ENCODE measurements around the gene TWIST2. TPM values are rescaled to one million over a fixed set of nuclear protein-coding genes. Genes with fewer than 3 reads are reported as not detected.

TWIST2 gene
- total RNA-seq, 2 experiments from 2014 or later, result not detected

GRCh38 chr2:238820916-238821315, 27.0 kb upstream of the TWIST2 start:
- H3K27me3 ChIP-seq (ENCODE audit: control insufficient read depth in 1 of 2, insufficient read depth in 2 of 2, low read length in 2 of 2), result peaks cover 12 to 38% of the 10 kb centered on the region in 2 experiments
- intact Hi-C loops (cut with DNase I, micrococcal nuclease), result no loop called here
- Mint-ChIP-seq H3K27me3 (peaks cover 81% of the 10 kb centered on the region), H3K4me1 (ENCODE audit: low read depth) (no peaks in the 10 kb centered on the region), H3K4me3 (no peak overlapping the region), H3K36me3 (ENCODE audit: low read depth) (no peaks in the 10 kb centered on the region), H3K9me3 (peaks cover 4% of the 10 kb centered on the region), H3K27ac (no peak overlapping the region)
- ATAC-seq (ENCODE audit: poor library complexity) (no peak), DNase-seq (no peak)
- H3K4me3 ChIP-seq (ENCODE audit: low read length), result no peak overlapping the region
- CTCF ChIA-PET, result no interaction called here
- POLR2A ChIA-PET, result interaction anchor here (0.6 kb wide), 1 partner anchor 427 kb away, joined by 3 read pairs; no protein-coding TSS in a partner anchor
- TF ChIP-seq CTCF (IDR thresholded peaks at IDR 0.05), result no peak
- no peaks in the 10 kb centered on the region for H3K4me1 ChIP-seq (ENCODE audit: insufficient read depth, low read length)
- H3K9me3 ChIP-seq (ENCODE audit: control insufficient read depth in 1 of 2, insufficient read depth in 1 of 2, low read length in 2 of 2), result peaks cover 4 to 11% of the 10 kb centered on the region in 2 experiments
- no peak overlapping the region for H3K27ac ChIP-seq (ENCODE audit: low read depth in 1 of 2, low read length in 2 of 2)
- no peaks in the 10 kb centered on the region for H3K36me3 ChIP-seq (ENCODE audit: insufficient read depth, low read length)

- CTCF ChIA-PET, result no interaction called here
- no peak overlapping the region for H3K4me3 ChIP-seq (ENCODE audit: low read length)
These were observed 26.5 kb upstream of the TWIST2 start for GRCh38 chr2:238821391-238821790.

GRCh38 chr2:238821944-238822670, 25.8 kb upstream of the TWIST2 start:
- no peak overlapping the region for H3K27ac Mint-ChIP-seq
- TF ChIP-seq CTCF (IDR thresholded peaks at IDR 0.05), result no peak
- H3K27me3 Mint-ChIP-seq, result peaks cover 75% of the 10 kb centered on the region
- Histone ChIP-seq H3K4me1 (ENCODE audit: insufficient read depth, low read length) (no peaks in the 10 kb centered on the region), H3K27me3 (ENCODE audit: control insufficient read depth in 1 of 2, insufficient read depth in 2 of 2, low read length in 2 of 2) (peaks cover 10 to 29% of the 10 kb centered on the region in 2 experiments), H3K4me3 (ENCODE audit: low read length) (no peak overlapping the region), H3K9me3 (ENCODE audit: control insufficient read depth in 1 of 2, insufficient read depth in 1 of 2, low read length in 2 of 2) (peaks cover 4 to 11% of the 10 kb centered on the region in 2 experiments), H3K36me3 (ENCODE audit: insufficient read depth, low read length) (no peaks in the 10 kb centered on the region), H3K27ac (ENCODE audit: low read depth in 1 of 2, low read length in 2 of 2) (no peak overlapping the region)
- DNase-seq, result no peak
- intact Hi-C loops (cut with DNase I, micrococcal nuclease), result no loop called here
- no peaks in the 10 kb centered on the region for H3K36me3 Mint-ChIP-seq (ENCODE audit: low read depth)
- ChIA-PET POLR2A (no interaction called here), CTCF (no interaction called here)
- ATAC-seq (ENCODE audit: poor library complexity), result no peak
- no peak overlapping the region for H3K4me3 Mint-ChIP-seq
- H3K9me3 Mint-ChIP-seq, result peaks cover 4% of the 10 kb centered on the region
- H3K4me1 Mint-ChIP-seq (ENCODE audit: low read depth), result no peaks in the 10 kb centered on the region

More at GRCh38 chr2:238821391-238821790, 26.5 kb upstream of the TWIST2 start:
- Histone ChIP-seq H3K27ac (ENCODE audit: low read depth in 1 of 2, low read length in 2 of 2) (no peak overlapping the region), H3K4me1 (ENCODE audit: insufficient read depth, low read length) (no peaks in the 10 kb centered on the region), H3K27me3 (ENCODE audit: control insufficient read depth in 1 of 2, insufficient read depth in 2 of 2, low read length in 2 of 2) (peaks cover 11 to 36% of the 10 kb centered on the region in 2 experiments), H3K9me3 (ENCODE audit: control insufficient read depth in 1 of 2, insufficient read depth in 1 of 2, low read length in 2 of 2) (peaks cover 4 to 11% of the 10 kb centered on the region in 2 experiments), H3K36me3 (ENCODE audit: insufficient read depth, low read length) (no peaks in the 10 kb centered on the region)
- Mint-ChIP-seq H3K27ac (no peak overlapping the region), H3K36me3 (ENCODE audit: low read depth) (no peaks in the 10 kb centered on the region), H3K27me3 (peaks cover 80% of the 10 kb centered on the region), H3K4me1 (ENCODE audit: low read depth) (no peaks in the 10 kb centered on the region), H3K9me3 (peaks cover 4% of the 10 kb centered on the region), H3K4me3 (no peak overlapping the region)
- no peak for TF ChIP-seq CTCF (IDR thresholded peaks at IDR 0.05)
- ATAC-seq (ENCODE audit: poor library complexity) (no peak), DNase-seq (no peak)
- intact Hi-C loops (cut with DNase I, micrococcal nuclease), result no loop called here
- POLR2A ChIA-PET, result no interaction called here
